Left renal cortex interstitium (tissue), 4 donors: Measurements from ENCODE around the gene UBE2QL1. TPM values are rescaled to one million over a fixed set of nuclear protein-coding genes. Genes with fewer than 3 reads are reported as not detected.

ENCODE experiments used
- DNase-seq, 4 donors: peaks; one replicate each; pipeline ENCODE4 v3.0.0-alpha.2; 2013; ENCODE audit warnings: low read depth in 4 of 4, low spot score in 2 of 4, missing footprints in 1 of 4
- polyA plus RNA-seq, 4 donors: library from polyadenylated mRNA; unstranded; fragments of 120-200 nt; gene quantifications; one replicate each; pipeline ENCODE4 v1.2.1, GENCODE V29; 2013; ENCODE audit not compliant: insufficient read length in 4 of 4

Gene UBE2QL1, protein sequence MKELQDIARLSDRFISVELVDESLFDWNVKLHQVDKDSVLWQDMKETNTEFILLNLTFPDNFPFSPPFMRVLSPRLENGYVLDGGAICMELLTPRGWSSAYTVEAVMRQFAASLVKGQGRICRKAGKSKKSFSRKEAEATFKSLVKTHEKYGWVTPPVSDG
- polyA plus RNA-seq = 1 to 10 TPM in 3 of 4 donors, under 1 TPM in 1; 0.82 to 1.6 (median 1.2) TPM

DNA sequence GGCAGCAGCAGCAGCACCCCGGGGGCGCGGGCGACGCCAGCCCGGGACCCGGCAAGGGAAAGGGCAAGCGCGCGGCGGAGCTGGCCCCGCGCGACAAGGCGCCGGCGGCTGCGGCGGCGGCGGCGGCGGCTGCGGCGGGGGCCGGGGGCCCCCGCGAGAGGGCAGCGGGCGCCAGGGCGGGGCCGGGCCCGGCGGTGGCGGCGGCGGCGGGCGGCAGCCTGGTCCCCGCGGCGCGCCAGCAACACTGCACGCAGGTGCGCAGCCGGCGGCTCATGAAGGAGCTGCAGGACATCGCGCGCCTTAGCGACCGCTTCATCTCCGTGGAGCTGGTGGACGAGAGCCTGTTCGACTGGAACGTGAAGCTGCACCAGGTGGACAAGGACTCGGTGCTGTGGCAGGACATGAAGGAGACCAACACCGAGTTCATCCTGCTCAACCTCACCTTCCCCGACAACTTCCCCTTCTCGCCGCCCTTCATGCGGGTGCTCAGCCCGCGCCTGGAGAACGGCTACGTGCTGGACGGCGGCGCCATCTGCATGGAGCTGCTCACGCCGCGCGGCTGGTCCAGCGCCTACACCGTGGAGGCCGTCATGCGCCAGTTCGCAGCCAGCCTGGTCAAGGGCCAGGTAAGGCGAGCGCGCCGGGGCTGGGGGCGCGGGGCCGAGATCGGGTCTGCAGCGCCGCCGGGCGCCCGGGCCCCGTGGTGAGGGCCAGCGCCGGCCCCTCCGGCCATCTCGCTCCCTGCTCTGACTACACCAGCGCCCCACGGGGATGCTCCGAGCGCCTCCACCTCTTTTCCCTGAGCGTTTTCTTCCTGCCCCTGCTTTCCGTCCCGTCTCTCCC lies at the start of gene UBE2QL1:
Gene UBE2QL1 (plus strand): TSS at position 238 of the 843 bp plus-strand sequence. CDS start 35 bp downstream, at position 273.
- peak in 1 of 4 donors; percentile 10 for DNase-seq

DNA sequence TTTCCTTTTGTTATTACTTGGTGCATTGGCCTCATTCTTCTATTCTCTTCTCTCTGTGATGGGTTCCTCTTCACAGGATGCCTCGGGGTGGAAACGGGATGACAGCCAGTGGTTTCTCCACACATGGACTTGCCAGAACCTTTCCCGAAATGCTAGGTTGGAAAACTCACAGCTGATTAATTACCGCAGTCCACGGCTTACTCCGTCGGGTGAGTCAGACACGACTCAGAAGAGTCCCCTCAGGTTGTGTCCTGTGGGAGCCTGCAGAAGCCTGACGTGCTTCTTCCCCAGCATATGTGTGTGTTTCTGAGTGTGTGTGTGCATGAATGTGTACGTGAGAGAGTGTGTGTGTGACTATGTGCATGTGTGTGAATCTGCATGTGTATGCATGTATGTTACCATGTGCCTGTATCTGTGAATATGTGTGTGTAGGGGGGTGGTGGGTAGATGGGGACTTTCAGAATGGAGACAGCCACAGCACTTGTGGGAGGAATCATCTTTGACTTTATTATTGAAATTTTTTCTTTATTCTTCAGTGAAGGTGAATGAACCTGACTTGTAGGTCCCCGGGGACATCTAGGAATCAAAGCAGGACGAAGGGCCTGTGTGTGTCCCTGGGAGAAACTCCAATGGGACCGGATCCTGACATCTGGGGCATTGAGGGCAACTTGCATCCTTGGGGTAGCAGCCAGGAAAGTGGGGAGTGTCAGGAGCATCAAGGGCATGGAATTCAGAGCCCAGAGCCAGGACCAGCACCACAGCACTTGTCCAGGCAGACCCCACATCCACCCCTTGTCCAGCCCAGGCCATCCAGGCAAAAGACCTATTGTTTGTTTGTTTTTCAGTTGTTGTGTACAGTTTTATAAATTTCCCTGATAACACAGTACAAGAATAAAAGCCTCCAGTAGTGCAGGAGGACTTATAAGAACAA lies 48.4 kb upstream of the UBE2QL1 start:
- no peak for DNase-seq

- DNase-seq = no peak
Observed at GRCh38 chr5:6401410-6401809, 47.2 kb upstream of the UBE2QL1 start.

DNA sequence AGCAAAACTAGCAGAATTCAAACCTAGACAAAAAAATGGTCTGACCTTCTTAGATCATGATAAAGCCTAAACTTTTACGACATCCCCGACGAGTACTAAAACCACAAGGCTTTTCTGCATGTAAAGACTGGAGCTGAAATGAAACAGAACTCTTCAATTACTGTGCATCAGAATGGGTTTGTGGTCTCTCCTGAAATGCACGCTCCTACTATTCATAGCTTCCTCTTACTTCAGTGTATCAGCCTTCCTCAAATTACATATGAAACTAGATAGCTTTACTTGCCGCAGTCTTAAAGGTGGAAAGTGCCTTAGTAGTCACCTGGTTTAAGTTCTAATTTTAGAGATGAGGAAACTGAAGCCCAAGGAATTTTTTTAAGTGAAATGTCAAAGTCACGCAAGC lies 45.7 kb upstream of the UBE2QL1 start:
- no peak for DNase-seq

GRCh38 chr5:6403416-6403815 lies 45.2 kb upstream of the UBE2QL1 start:
- no peak for DNase-seq

DNA sequence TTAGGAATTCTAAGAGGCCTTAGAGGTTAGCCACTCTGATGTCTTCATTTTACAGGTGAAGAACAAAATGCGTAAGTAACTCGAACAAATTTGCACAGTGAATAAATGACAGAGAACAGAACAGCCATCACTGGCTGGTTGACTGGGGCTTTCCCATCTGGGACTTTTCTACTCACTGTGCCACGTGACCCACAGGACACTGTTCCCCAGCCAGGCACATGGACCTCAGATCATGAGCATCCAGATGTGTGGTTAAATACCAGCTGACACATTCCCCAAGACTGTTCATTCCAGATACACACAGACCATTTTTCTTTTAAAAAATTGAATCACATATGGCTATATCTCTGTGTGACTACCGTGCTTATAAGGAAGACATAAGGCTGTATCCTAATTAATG lies 44.5 kb upstream of the UBE2QL1 start:
- DNase-seq = no peak

GRCh38 chr5:6405591-6405990 lies 43.1 kb upstream of the UBE2QL1 start:
- no peak for DNase-seq

GRCh38 chr5:6407558-6408259 lies 41.0 kb upstream of the UBE2QL1 start:
- no peak for DNase-seq

DNA sequence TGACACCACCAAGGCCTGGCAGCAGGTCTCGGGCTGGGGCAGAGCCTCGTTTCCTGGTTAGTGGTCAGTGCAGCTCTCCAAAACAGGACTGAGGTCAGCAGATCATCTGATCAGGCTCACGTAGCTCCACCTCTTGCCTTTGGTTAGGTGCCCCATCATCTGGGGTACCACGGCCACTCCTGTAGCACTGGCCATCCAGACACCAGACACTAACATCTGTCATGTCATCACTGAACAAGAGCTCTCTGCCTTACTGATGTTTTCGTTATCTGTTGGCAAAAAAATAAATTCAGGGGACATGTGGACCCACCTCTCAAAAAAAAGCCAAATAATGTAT lies 40.4 kb upstream of the UBE2QL1 start:
- no peak for DNase-seq

DNA sequence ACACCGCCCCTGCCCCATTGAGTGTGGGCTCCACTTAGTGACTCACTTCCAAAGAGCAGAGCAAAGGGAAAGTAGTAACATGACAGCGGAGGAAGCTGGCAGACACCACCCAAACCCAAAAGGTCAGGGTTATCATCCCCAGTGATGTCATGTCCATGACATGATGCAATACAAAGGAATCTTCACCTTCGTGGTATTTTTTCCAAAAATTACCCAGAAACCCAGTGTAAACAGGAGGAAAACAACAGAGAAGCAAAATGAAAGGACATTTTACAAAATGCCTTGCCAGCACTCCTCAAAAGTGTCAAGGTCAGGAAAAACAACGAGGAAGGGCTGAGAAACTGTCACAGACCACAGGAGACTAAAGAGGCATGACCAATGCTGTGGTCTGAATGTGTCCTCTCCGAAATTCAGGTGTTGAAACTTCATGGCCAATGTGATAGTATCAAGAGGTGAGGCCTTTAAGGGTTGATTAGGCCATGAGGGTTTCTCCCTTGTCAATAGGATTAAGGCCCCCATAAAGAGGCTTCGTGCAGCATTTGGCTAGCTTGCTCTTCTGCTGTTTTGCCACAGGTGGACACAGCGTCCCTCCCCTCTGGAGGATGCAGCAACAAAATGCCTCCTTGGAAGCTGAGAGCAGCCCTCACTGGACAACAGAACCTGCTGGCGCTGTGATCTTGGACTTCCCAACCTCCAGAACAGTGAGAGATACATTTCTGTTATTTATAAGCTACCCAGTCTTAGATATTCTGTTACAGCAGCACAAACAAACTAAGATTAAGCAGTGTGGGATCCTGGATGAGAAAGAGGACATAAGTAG lies 39.8 kb upstream of the UBE2QL1 start:
- DNase-seq = no peak

GRCh38 chr5:6410421-6410820 lies 38.2 kb upstream of the UBE2QL1 start:
- DNase-seq = no peak

GRCh38 chr5:6411141-6411540 lies 37.5 kb upstream of the UBE2QL1 start:
- DNase-seq = no peak

GRCh38 chr5:6412811-6413210 lies 35.8 kb upstream of the UBE2QL1 start:
- no peak for DNase-seq

DNA sequence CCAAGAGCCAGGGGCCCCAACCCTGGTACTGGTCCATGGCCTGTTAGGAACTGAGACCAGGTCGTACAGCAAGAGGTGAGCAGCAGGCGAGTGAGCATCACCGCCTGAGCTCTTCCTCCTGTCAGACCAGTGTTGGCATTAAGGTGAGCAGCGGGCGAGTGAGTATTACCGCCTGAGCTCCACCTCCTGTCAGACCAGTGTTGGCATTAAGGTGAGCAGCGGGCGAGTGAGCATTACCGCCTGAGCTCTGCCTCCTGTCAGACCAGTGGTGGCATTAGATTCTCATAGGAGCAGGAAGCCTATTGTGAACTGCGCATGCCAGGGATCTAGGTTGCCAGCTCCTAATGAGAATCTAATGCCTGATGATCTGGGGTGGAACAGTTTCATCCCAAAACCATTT lies 31.0 kb upstream of the UBE2QL1 start:
- DNase-seq = no peak

- no peak for DNase-seq
Observed at GRCh38 chr5:6418679-6419276, 29.9 kb upstream of the UBE2QL1 start.

DNA sequence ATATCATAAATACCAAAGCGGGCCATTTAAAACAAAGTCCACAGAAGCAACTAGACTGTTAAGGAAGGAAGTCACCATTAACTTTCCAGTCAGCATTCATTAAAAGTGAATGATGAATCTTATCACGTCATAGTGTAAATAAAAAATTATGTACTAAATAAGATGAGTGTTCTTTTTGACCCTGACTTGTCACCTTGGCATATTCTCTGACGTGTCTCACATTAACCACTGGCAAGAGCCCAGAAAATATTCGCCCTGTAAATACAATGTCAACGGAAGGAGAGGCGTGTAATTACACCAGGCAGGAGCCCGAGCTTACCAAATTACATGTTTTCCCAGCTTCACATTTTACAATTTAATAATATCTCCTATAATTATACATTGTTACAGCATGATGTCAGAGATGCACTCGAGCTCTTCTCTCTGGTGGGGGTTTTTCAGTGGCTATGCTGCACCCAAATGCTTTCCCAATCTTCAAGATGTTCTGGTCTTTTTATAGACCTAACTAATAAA lies 29.3 kb upstream of the UBE2QL1 start:
- peak in 1 of 4 donors; percentile 3 for DNase-seq

DNA sequence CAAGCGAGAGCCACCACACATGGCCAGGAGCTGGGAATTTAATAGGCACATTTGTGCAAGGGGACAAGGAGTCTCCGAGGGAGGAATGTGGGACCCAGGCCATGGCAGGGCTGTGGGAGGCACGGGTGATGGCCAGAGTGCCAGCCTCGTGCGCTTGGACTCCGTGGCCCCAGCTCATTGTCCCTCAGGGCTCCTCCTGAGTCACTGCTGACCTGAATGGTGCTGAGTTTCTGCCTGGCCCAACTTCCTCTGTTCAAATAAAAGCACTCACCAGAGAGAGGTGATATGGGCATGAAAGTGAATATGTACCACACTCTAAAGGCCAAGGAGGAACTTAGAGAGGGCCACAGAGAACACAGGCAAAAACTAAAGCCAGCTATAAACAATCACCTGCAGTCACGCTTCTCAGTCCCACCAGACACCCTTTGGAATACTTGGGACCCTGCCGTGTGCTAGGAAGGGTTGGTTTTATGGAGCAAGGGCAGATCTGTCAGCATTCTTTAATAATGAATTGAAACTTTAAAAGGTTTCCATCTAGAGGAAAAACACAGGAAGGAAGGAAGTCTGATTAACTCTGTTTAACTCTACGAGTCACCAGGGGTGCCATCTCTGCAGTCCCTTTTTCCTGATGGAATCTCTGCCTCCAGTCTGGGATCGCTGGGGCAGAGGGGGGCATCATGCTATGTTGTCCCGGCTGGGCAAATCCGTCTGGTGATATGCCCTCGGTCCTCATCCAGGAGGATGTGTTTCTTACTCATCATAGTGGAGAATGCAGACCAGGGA lies 25.1 kb upstream of the UBE2QL1 start:
- no peak for DNase-seq

DNA sequence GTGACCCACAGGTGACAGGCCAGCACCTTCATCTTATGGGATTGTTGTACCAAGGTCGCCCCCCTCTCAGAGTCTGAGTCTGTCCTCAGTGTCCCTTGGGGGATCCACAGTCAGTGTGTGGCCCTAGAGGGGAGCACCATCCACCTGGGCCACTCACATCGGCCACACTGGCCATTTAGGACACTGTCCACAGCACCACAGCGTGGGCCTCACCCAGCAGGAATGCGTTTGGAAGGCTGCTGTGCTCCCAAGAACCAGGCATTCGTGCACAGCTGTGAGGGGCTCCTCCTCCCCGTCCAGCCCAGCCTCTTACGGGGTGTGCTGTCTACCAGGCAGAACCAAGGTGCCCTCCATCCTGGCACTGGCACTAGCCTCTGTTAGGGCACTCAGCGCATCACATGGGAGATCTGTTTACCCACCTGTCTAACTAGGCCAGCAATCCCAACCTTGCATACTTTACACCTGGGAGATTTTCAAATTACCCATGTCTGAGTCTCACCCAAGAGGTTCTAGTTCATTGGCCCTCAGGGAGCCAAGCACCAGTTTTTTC lies 24.5 kb upstream of the UBE2QL1 start:
- DNase-seq = no peak
